GM19397 (cell line): ENCODE results near the gene SACS.

Experiments
- ATAC-seq: cut with Tn5 transposase; IDR thresholded peaks from one replicate; pipeline ENCODE4 v1.9.1; 2021; ENCODE audit warnings: mild to moderate bottlenecking, moderate library complexity; ENCODE audit not compliant: unreplicated experiment

Gene SACS, protein sequence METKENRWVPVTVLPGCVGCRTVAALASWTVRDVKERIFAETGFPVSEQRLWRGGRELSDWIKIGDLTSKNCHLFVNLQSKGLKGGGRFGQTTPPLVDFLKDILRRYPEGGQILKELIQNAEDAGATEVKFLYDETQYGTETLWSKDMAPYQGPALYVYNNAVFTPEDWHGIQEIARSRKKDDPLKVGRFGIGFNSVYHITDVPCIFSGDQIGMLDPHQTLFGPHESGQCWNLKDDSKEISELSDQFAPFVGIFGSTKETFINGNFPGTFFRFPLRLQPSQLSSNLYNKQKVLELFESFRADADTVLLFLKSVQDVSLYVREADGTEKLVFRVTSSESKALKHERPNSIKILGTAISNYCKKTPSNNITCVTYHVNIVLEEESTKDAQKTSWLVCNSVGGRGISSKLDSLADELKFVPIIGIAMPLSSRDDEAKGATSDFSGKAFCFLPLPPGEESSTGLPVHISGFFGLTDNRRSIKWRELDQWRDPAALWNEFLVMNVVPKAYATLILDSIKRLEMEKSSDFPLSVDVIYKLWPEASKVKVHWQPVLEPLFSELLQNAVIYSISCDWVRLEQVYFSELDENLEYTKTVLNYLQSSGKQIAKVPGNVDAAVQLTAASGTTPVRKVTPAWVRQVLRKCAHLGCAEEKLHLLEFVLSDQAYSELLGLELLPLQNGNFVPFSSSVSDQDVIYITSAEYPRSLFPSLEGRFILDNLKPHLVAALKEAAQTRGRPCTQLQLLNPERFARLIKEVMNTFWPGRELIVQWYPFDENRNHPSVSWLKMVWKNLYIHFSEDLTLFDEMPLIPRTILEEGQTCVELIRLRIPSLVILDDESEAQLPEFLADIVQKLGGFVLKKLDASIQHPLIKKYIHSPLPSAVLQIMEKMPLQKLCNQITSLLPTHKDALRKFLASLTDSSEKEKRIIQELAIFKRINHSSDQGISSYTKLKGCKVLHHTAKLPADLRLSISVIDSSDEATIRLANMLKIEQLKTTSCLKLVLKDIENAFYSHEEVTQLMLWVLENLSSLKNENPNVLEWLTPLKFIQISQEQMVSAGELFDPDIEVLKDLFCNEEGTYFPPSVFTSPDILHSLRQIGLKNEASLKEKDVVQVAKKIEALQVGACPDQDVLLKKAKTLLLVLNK (N-terminal part only)

DNA sequence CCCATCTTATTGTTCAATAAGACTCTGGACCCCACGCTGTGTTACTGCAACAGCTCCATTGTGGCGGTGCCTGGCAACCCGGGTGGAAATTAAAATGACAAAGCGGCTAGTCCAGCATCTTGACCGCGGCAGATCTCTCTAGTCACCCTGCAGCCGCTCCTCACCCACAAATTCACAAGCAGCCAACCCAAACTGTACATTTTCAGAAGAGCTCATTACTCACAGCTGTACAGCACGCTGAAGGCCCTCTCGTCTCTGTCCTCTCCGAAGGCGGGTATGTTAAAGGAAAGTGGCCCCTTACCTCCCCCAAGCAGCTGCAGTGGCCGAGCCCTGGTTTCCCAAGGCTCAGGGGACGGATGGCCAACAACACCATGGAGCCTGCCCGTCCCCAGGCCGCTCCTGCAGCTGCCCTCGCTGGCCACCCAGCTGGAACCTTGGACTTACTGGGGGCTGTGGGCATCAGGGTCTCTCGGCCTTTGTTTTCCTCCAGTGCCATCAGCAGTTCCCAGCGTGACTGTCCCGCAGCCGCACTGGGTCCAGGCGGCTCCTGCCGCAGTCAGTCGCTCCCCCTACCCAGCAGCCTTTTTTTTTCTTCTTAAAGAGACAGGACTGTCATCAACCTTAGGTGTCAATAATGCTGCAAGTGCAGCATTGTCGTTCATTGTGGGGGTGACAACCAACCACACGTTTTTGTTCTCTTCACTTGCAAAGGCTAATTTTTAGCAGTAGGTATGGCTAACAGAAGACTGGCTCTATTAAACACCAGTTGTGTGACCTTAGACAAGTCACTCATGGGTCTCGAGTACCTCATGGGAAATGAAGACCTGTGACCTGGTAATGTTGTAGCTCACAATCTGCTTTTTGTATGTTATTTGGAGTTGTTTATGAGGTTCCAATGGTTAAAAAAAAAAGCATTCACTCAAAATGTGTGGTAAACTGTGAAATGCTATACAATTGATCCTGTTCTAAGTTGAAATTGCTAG, at the start of gene SACS:
TSS of gene SACS (minus strand) at position 532 of the 983 bp plus-strand sequence. CDS start 22,463 bp downstream, outside the sequence.
- no peak for ATAC-seq

DNA sequence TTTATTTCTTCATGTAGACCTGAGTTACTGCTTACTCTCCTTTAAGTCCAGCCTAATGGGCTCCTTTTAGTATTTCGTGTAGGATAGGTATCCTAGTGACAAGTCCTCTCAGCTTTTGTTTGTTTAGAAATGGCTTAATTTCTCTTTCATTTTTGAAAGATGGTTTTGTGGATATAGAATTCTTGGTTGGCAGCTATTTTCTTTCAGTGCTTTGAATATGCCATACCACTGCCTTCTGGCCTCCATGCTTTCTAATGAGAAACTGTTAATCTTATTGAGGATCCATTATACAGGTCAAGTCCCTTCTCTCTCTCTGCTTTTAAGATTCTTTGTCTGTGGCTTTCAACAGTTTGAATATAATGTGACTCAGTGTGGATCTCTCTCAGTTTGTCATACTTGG, 46.8 kb upstream of the SACS start:
- ATAC-seq: no peak

DNA sequence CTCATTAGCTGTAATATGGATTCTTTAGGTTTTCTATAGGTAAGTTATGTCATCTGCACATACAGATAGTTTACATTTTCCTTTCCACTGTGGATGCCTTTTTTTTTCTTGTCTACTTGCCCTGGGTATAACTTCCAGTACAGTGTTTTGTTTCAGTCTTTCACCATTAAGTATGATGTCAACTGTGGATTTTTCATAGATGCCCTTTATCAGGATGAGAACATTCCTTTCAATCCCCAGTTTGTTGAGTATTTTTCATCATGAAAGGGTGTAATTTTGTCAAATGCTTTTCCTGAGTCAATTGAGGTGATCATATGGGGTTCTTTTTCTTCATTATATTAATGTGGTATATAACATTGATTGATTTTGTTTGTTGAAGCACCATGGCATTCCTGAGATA, 43.6 kb upstream of the SACS start:
- no peak for ATAC-seq

DNA sequence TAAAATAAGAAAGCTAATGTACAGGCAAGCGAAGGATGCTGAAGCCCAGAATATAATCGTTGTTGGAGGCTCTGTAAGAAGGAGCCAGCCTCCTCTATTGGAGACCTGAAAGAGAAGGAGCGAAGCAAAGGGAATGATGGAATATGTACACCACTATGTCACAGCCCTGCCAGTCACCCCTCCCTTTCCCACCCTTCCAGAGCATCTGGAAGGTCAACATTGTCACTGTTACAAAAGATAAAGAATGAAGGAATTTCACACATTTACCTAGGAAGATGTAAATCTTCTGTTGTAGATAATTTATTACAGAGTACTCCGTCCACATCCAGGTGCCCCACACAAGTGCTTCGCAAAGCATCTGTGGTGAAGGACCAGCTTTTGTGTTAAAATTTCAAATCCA, 39.7 kb upstream of the SACS start:
- ATAC-seq: no peak

DNA sequence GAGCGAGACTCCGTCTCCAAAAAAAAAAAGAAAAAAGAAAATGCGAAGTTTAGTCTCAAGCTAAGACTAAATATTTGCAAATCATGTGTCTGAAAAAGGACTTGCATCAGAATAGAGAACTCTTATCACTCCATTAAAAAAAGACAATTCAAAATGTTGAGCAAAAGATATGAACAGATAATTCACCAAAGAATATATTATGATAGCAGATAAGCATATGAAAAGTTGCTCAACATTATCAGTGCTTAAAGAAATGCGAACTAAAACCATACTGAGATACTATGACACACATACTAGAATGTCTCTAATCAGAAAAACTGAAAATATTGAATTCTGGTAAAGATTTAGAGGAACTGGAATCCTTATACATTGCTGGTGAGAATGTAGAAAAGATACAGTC, 38.7 kb upstream of the SACS start:
- ATAC-seq: no peak

DNA sequence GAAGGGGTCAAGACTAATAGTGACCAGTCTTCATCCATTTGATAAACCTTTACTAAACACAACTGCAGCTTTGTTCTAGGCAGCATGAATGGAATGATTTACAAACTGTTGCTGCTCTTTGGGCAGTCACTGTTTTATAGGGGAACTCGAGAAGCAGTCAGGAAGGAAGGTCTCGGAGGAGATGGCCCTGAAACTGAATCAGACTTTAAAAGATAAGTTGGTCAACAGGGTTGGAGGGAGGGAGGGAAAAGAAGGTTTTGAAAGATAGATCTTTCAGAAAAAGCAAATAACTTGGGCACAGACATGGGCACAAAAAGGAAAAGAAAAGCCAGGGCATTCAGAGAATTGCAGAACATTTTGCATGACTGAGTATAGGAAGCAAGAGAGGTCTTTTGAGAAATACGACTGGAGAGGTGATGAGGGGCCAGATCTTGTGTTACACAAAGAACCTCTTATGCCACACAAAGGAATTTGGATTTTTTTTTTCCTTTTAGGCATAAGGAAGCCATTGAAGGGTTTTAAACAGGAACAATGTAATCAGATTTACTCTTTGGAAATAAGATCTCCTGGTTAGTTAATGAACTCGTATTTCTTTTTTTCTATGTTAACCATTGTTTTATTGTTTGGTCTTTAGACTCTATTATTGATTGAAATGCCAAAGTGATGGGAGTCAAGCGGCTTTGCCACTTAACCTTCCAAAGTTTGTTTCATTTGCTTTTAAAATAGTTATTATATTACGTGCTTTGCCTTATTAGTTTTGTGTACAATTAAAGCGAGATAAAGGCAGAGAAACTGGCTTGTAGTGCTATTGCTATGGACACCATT, 37.5 kb upstream of the SACS start:
- no peak for ATAC-seq

DNA sequence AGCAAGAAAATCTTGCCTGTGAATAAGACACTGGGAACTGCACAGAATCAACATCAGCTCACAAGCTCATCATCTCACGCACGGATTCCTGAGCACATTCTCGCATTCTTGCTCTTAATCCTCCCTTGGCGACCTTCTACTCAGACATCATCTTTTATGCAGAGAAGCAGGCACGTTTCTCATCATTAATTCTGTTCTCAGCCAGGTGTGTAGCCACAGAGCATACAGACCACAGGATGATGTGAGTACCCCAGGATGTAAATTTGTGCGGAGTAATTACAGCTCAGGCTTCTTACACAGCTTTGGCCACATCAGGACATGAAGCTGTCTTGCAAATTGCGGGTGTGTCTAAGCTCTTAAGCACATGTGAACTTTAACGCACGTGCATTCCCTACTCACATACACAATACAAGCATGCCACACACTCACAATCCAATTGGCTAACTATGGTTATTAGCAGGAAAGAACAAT, 36.5 kb upstream of the SACS start:
- no peak for ATAC-seq

DNA sequence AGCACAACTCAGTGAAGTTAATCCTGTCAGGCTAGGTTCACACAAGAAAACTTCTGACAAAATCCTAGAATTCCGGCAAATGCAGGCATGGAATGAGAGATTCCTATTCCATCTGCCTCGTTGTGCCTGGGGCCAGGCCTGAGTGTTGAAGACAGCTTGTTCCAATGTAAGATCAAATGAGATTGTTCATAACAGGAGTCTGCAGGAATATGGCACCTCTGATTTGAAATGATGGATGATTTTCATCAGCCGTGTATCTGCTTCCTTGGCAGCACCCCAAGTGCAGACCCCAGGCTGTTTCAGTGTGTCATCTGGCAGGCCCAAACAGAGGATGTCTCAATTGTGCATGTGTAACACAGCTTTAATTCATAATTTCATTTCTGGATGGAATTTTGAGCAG, 35.3 kb upstream of the SACS start:
- ATAC-seq: no peak

DNA sequence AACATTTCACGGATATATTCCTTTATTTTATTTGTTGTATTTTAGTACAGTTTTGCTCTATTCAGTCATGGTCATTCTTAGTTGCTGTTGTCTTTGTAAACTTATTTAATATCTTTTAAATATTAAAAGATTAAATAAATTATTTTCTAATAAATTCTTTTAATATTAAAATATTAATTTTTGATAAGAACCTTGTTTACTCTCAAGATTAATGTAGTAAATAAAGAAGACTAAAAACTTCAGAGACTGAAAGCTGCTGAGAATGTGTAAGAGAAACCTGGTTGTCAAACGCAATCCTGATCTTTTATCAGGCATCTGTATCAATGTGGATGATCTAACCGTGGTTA, 34.4 kb upstream of the SACS start:
- ATAC-seq: no peak

DNA sequence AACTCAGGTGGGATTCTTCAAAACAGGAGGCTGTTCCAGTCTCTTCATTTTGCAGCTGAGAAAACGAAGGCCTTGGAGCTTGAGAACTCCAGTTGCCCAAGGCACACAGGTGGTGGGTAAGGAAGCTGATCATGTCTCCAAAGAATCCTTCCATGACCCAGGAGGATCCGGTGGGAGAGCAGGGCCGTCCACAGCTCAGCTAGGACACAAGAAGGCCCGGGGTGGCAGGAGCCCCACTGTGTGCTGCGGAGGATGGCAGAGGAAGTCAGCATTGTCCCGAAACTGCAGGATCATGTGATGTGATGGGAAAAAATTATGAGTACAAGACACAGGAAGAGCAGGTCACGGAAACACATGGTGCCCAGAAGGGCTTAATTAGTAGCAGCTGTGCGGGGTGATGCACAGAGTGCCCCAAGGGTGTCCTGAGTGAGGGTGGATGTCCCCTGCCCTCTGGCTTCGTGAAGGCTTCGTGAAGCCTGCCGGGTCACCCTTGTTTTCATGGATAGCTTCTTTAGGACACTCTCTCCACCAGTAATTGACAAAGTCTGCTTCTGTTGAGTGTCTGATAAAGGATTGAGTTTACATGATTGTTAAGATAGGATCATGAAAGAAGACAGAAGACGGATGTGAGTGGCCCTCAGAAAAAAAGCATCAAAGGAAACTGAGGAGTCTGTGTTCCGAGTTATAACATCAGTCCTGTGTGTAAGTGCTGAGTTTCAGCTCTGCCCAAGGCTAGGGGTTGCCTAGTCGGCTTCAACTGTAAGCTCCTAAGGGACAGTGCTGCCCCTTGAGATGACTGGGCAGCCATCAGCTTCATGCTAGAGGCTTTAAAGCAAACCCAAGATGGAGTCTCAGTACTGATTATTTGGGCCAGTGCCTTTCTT, 33.8 kb upstream of the SACS start:
- ATAC-seq: no peak

DNA sequence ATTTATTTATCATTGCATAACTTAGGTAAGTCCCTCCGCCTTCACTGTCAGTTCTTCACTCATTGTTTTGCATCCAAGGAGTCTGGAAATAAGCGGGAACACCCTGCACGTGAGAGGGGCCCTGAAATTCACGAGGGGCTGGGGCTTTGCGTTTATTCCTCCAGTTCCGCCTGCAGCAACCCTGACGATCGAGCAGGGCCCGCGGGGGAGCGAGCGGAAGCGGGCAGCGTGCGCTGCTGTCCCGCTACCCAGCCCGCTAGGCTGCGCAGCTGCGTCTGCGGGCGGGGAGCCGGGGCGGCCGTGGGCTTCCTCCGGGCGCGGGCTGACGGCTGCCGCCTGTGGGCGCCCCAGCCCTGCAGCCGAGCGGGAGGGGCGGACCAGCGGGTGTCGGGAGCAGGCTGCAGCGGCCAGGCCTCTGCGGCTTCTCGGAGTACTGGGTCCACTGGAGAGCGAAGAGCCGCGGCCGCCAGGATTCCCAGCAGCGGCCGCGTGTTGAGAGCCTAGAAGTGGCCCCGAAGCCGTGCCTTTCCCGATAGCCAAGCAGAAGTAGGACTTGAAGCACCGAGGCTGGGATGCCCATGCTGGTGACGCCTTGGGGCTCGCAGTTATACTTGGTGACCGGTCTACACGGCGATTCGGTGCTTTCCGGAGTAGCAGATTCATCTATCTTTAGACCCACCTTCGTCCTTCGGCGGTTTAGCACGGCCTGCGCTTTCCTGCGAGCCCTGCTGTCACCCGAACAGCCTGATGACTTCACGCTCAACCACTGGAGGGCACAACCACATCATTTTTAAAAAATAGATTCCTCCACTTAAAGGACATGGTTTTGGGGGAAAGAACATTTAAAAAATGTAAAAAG, 32.9 kb upstream of the SACS start:
- ATAC-seq: peak; percentile 88

DNA sequence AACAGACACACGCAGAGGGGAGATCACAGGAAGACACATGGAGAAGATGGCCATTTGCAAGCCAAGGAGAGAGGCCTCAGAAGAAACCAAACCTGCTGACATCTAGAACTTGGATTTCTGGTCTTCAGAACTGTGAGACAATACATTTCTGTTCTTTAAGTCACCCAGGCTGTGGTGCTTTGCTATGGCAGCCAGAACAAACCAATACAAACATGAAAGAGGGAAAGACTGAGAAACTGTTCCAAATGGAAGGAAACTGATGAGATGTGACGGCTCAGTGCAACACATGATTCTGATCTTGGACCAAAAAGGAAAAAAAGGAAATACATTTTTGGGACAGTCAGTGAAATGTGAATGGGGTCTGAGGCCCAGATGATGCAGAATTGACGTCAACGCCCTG, 30.2 kb upstream of the SACS start:
- ATAC-seq: no peak

DNA sequence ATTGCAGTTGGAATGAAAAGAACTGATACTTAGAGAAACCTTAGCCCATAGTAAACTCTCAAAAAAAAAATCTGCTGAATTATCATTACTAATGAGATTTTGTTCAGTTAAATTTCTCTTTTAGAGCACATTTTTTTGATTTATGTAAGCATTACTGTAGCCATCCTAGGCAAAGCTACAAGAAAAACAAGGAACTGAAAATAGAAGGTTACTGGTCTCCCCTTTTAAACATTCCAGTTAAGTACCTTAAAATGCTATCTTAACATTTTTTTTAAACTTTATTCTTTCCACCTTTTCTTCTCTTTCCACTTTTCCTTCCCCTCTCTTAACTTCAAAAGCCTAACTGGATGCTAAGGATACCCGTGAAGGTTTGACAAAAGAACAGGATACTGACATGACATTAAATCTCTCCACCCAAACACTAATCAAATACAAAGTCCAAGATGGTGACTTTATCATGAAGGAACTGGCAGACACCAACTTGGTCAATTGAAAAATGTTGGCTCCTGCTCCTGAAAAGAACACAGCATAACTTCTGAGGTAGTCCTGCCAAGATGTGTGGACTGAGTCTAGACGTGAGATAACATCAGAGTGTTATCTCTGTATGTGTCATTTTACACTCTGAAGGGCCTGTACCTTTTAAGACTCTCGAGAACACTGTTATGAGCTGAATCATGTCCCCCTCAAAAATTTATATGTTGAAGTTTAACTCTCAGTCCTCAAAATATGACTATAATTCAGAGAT, 29.5 kb upstream of the SACS start:
- no peak for ATAC-seq

DNA sequence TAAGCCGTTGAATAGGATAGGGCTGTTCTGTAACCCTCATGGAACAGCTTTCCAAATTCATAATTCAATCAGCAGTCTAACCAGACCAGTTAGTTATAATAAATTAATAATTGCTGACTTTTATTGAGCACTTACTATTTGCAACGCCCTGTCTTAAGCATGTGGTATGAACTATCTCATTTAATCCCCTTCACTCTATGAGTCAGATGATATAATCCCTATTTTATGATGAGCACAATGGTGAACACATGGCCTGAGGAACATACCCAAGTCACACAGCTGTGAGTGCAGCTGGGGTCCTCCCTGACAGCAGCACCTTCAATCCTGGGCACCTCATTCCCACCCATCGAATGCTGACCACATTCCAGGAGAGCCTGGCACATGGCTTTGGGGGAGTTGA, 28.0 kb upstream of the SACS start:
- ATAC-seq: no peak

DNA sequence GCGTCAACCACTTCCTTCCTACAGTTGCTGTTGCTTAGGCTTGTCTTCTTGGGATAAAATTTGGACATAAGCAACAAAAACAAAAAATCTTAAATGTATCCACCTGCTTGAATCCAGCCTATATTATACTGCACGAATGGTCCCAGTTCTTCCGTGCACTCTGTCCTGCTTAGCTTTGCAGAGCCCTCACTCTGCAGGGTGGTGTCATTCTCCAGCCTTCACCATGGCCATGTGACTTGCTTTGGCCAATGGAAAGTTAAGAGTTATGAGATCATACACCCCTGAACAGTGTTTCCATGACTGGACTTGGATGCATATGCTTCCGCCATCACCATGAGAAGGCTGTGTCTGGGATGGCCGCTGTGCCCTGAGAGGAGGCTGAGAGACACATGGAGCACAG, 27.4 kb upstream of the SACS start:
- no peak for ATAC-seq

DNA sequence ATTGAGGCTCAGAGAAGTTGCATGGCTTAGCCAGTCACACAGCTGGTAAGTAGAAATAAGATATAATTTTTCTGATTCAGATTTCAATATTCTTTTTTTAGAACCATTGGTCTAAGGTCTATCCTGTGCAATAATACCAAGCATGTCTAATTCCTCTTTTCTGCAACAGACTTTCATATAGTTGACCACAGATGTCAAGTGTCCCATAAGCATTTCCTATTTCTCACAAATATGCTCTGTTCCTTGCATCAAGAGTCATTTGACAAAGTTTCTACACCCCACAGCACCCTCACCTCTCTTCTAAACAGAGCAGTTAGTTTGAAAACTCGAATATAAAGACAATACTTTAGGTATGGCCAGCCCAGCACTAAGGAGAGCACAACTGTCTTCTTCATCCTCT, 26.8 kb upstream of the SACS start:
- ATAC-seq: peak; percentile 64

DNA sequence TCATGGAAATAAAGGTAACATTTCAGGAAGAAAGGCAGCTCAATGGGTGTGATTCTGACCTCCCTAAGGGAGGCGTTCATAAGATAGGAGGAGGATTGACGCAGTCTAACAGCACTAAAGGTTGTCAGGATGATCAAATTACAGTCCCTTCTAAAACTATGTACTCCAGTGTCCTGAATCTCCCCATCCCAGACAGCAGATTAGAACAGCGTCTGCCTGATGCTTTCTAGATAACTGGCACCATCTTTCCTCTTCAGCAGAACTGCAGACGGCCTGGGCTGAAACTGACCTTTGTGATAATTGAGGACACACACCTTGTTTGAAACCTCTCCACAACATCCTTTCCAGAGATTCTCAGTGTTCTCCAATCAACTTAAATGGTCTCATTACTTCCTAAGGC, 25.5 kb upstream of the SACS start:
- ATAC-seq: no peak
